Germinal center (tissue), 1 donor: Measurements from ENCODE around the gene IGFBPL1.

Experiments used
- DNase-seq: peaks from one replicate; pipeline ENCODE4 v3.0.0; 2012; ENCODE audit warnings: mixed read lengths, low spot score

The IGFBPL1 gene

DNA sequence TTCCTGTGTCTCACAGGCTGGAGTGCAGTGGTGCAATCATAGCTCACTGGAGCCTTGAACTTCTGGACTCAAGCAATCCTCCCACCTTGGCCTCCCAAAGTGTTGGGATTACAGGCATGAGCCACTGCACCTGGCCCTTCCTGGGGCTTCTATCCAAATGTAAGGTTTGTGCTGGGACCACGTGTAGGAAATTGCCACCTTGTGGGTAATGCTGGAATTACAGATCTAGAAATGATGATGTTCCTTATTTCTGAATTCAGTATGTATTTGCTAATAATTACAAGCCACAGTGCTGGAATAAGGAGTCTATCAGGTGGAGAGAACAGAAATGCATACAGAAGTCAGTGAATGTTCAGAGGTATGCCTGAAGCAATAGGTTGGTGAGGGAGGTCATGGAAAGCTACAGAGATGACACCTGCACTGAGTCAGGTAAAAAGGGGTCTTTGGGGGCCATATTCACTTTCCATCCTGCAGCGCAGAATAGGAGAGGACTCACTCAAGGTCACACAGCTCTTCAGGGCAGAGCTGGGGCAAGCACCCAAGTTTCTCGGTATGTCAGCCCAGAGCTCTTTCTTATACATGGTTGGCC lies 8.8 kb upstream of the IGFBPL1 start:
- peak; percentile 22 for DNase-seq

GRCh38 chr9:38431116-38431515 lies 6.9 kb upstream of the IGFBPL1 start:
- no peak for DNase-seq

- DNase-seq, result no peak
Measured at GRCh38 chr9:38428062-38428461, 3.8 kb upstream of the IGFBPL1 start.

DNA sequence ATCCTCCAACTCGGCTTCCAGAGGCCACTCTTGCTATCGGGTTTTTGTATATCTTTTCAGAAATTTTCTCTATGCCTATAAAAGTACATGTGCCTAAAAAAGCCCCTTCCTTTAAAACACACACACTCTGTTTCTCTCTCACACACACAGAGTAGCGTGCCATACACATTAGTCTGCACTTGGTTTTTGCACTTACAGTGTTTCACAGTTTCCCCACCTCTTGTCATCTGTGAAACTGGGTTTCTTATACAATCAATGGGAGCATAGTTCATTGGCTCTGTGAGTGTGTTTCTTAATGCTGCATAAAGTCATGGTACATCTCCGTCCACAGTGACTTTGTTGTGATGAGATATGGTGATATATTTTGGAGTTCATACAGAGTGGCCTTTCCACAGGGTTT lies 664 bp upstream of the IGFBPL1 start:
- DNase-seq, result no peak

DNA sequence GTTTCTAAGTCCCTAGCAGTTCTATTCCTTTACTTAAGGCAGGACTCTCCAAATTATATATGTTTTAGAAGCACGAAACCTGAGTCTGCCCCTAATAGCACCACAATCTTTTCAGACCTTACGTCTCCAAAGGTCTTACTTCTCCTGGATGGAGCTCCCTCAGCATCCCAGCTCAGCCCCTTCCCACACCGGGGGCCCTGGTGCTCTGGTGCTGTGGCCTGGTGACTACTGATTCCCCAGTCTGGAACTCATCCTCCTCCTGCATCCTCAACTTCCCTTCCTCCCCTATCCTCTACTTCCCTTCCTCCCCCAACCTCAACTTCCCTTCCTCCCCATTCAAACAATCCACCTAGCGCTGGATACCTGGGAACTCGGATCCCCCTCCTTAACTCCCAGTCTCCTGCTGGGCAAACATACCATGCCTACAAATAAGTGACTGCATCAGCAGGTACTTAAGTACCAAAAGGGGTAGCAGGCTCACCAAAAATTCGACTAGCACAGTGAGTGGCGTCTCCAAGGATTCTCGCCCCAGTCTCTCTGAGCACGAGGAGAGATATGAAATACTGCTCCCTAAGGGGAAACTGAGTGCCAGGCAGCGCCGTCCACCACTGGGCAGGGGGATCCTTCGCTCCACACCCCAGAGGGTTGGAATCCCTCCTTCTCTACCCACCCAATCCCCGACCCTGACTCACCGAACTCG lies 831 bp downstream of the IGFBPL1 start:
- no peak for DNase-seq

DNA sequence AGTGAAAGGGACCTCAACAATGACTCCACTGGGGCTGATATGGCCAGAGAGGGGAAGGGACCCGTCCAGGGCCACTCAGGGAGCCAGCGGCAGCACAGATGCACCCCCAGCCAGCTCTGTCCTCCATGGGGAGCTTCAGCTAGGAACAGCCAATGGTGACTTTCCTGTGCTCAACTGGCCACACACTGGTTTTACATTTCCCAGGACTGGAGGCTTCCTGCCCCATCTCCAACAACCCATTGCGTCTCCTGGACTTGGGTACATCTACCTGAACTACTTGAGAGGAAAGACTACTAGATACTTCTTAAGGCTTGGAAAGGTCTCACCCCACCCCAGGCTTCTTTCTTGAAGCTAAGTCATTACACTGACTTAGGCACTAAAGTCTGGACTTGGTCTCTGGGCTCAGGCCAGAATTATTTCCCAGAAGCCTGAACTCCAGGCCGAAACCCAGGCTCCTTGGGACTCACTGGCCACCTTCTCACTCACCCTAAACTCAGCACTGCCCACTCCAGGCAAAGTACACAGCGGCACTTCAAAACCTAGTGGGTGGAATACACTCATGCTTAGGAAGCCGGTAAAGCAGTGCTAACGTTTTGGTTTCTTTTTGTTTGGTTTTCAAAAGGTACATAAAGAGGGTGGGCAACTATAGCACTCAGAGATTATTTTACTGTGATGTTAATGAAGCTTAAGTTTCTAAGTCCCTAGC lies 1.5 kb downstream of the IGFBPL1 start:
- no peak for DNase-seq

- no peak for DNase-seq
Measured at GRCh38 chr9:38421498-38422211, 2.6 kb downstream of the IGFBPL1 start.

DNA sequence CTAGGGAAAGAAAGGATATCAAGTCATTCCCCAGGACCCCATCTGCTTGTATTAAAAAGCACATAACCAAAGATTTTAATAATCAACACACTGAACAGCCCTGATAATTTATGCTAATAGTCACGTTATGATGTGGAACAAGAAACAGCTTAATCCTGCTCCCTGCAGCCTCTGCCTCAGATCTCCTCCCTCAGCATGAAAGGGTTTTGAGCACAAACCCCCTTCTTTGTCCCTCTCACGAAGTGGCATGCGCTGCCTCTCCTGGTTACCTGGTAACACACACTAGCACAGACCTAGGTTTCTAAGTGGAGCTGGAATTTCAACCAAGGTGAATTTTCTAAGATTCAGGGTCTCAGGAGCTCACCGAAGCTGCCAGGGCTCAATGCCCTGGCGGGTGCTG lies 5.1 kb downstream of the IGFBPL1 start:
- DNase-seq, result no peak

DNA sequence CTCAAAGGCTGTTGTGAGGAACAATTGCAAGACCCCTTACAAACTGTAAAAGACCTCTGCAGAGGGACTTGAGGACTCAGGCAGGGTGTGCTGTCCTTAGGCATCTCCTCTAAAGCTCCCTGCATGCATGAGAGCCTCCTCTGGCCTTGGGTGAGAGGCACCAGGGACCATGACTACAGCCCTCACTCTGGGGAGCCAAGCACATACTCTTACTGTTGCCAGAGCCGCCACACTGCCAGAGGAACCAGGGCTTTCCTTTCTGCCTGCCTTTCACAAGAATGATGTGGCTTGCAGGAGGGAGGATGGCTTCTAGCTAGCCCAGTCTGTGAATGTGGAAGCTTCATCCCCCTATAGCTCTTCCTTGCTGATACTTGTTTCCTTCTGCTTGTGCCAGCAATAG lies 5.9 kb downstream of the IGFBPL1 start:
- DNase-seq, result no peak

DNA sequence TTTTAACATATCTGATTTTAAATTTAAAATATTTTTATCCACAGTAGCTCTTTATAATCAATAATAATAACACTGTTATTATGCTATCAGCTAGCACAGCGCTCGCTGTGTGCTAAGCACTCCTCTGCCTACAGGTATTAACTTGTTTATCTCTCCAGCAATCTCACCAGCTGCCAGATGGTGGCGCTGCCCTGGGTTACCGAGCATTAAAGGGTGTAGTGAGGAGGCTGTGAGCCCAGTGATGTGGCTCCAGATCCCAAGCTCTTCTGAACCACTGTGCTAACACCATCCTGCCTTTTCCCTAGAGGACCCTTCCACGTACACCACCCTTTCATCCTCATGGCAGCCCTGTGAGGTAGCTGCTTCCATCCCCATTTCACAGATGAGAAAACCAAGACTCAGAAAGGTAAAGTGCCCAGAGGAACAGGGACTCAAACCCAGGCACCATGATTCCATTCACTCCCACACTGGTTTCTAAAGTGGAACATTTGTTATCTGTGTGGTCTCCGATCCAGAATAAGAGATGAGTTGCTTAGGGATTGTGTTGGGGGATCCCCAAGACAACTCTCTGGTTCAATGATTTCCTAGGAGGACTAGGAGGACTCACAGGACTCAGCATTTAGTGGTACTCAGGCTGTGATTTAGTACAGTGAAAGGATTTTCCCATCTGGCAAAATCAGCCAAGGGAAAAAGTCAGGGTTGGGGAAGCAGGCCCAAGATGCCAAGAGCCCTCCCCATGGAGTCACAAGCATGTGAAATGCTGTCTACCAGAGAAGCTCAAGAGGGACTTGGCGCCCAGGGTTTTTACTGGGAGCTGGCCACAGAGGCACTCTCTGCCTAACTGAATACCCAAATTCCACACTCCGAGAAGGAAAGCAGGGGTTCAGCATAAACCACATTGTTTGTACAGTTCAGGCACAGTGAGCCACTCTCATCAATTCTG lies 7.0 kb downstream of the IGFBPL1 start:
- peak; percentile 16 for DNase-seq

- DNase-seq, result no peak
Measured at GRCh38 chr9:38416461-38416860, 7.8 kb downstream of the IGFBPL1 start.

DNA sequence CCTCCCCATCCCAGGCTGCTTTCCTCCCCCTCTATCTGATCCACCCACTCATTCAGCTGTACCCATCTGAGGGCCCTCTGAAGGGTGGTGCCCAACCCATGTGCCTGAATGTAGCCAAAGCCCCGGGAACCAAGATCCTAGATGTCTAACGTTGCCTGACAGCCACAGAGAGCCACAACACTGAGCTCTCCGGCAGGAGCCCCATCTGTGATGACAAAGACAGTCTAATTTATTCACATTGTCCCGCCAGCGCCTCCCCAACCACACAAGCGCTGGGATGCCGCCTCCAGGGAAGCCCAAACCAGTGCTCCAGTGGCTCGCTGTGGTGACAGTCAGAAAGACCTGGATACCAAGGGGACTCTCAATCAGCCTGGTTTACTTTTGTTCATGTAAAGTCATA lies 8.4 kb downstream of the IGFBPL1 start:
- DNase-seq, result no peak

DNA sequence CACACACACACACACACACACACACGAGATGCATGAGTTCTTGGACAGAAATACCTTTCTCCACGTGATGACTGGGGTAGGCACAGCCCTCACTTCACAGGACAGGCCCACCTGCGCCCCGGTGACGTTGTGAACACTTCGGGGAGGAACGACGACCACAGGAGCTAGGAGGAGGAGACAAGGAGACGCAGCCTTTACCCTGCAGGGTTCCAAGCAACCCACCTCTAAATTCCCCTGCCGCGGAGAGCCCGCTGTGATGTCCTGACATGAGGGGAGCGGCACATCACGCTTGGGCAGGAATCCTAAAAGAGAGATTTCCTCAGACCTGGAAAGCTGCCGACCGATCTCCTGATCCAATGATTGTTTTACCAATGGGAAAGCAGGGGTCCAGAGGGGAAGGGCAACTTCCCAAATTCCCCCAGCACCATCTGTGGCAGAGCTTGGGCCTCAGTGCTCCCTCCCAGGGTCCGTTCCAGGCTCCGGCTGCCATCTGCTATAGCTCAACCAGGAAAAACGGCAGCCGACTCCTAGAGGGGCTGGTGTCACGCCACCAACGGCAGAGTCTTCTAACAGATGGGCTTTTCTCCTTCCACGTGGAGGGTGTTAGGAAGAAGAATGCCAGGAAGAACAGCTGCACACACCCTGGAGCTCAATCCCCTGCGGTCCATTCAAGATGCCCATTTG lies 10.1 kb downstream of the IGFBPL1 start:
- no peak for DNase-seq

- no peak for DNase-seq
Measured at GRCh38 chr9:38413283-38413682, 11.0 kb downstream of the IGFBPL1 start.

DNA sequence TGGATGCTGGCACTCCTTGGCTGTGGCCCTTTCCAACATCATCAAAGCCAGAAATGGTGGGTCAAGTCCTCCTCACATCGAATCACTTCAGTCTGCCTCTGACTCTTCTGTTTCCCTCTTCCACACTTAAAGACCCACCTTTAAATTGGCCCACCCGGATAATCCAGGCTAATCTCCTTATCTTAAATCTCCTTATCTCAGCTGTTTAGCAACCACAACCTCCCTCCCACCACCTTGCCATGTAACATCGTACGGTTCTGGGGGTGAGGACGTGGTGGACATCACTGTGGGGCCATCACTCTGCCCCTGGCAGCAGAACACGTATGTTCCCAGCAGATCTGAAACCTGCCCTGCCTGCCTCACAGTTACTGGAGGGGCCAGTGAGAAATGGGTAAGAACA lies 11.5 kb downstream of the IGFBPL1 start:
- DNase-seq, result no peak

GRCh38 chr9:38408719-38409118 lies 15.5 kb downstream of the IGFBPL1 start:
- no peak for DNase-seq

DNA sequence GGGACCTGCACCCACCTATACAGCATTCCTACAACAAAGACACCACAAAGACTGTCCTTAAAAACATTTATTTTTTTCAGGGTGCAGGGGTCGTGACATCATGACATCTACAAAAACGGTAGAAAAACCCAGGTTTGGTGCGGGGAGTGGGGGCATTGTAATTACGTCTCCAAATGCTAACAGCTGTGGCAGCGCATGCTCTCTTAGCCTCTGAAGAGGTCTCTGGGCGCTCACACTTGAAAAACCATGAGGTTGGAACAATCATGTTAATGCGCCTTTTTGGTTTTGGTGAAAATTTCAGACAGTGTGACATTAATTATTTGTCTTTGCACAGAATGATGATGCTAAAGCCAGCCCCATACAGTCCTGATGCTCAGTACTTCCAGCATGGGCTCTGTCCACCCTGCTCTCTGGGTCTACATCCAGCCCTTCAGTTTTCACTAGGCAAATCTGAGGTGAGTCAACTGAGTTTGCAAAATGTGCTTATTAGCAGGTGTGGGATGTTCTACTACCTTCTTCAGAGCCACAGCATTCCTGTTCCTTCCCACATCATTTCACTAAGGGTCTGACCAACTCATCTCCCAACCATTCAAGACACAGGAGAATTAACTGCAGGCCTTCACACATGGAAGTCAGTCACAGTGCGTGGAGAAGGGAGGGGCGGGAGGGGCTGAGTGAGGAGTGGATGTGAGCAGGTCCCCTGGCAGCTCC lies 17.6 kb downstream of the IGFBPL1 start:
- DNase-seq, result no peak

GRCh38 chr9:38405785-38406184 lies 18.5 kb downstream of the IGFBPL1 start:
- DNase-seq, result no peak

DNA sequence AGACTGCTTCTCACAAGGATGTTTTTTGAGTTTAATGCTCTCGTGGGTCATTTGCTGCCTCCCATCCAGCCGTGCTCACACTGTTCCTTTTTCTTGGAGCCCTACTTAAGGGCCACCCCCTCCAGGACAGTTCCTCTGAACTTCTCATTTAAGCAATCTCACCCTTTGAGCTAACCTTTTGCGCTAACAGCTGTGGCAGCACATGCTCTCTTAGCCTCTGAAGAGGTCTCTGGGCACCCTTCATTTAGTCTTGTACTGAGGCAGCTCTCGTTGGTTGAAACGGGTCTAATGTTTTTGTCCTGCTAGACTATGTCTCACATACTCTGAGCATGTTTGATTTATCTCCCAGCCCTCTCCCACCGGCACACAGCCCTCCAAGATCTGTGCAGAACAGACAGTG lies 19.9 kb downstream of the IGFBPL1 start:
- DNase-seq, result no peak

DNA sequence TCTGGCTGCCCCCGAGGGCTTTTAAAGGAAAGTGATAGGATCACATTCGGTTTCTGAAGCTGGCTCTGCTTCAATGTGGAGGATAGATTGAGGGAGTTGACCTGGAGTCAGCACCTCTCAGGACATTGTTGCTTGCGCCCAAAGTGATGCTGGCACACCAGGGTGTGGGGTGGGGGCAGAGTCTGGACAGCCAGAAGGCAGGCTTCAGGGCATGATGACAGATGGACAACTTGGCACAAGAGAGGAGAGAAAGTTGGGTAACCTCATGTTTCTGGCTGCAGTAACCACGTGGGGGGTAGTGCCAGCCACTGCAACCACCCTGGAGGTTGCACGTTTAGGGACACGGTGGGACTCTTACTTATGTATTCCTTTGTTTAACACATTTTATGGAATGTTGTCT lies 22.3 kb downstream of the IGFBPL1 start:
- DNase-seq, result no peak
